Epidermal melanocyte (primary cell): ENCODE measurements around the gene DDIT4.
"Not testable (repeated sequence)": the region's sequence is repeated elsewhere in the genome, so short reads cannot be mapped to it uniquely, and the experiment has no call there.

Experiments used
- DNase-seq: peaks from one replicate; pipeline ENCODE4 v3.0.0; 2011; ENCODE audit warnings: low spot score; ENCODE audit not compliant: insufficient read length

Gene DDIT4

GRCh38 chr10:72267381-72267780 is 6.3 kb upstream of the DDIT4 start:
- no peak for DNase-seq

- no peak for DNase-seq
Observed at GRCh38 chr10:72267819-72268399, 5.8 kb upstream of the DDIT4 start.

GRCh38 chr10:72268475-72269200 is 5.1 kb upstream of the DDIT4 start:
- not testable (repeated sequence) for DNase-seq

- DNase-seq, result no peak
Observed at GRCh38 chr10:72270607-72271281, 3.0 kb upstream of the DDIT4 start.

GRCh38 chr10:72272689-72273409 is 875 bp upstream of the DDIT4 start:
- peak; percentile 79 for DNase-seq

GRCh38 chr10:72274213-72274729 is 547 bp downstream of the DDIT4 start:
- DNase-seq, result no peak

- DNase-seq, result no peak
Observed at GRCh38 chr10:72274730-72275350, 1.1 kb downstream of the DDIT4 start.

GRCh38 chr10:72275351-72276012 is 1.8 kb downstream of the DDIT4 start:
- no peak for DNase-seq

- no peak for DNase-seq
Observed at GRCh38 chr10:72276013-72276387, 2.3 kb downstream of the DDIT4 start.

- peak; percentile 14 for DNase-seq
Observed at GRCh38 chr10:72276421-72277339, 3.0 kb downstream of the DDIT4 start.

GRCh38 chr10:72277340-72277995 is 3.7 kb downstream of the DDIT4 start:
- DNase-seq, result no peak

GRCh38 chr10:72277996-72278667 is 4.4 kb downstream of the DDIT4 start:
- DNase-seq, result peak; percentile 81

- DNase-seq, result peak; percentile 16
Observed at GRCh38 chr10:72278668-72279393, 5.1 kb downstream of the DDIT4 start.

GRCh38 chr10:72279587-72279986 is 5.9 kb downstream of the DDIT4 start:
- DNase-seq, result not testable (repeated sequence)

GRCh38 chr10:72283131-72283530 is 9.4 kb downstream of the DDIT4 start:
- DNase-seq, result no peak

- no peak for DNase-seq
Observed at GRCh38 chr10:72285972-72286521, 12.3 kb downstream of the DDIT4 start.

GRCh38 chr10:72291019-72291532 is 17.4 kb downstream of the DDIT4 start:
- no peak for DNase-seq
